Stimulated activated CD8-positive, alpha-beta memory T cell treated with anti-CD3 and anti-CD28 coated beads, Interleukin-15, amount 100 ng/mL, for 1 hour (primary cell): ENCODE results near the gene TTC7B.
"Not testable (repeated sequence)": the region's sequence is repeated elsewhere in the genome, so short reads cannot be mapped to it uniquely, and the experiment has no call there.

Experiments used
- DNase-seq: peaks from one replicate; pipeline ENCODE4 v3.0.0-alpha.2; 2020; ENCODE audit warnings: low read depth

Gene TTC7B

DNA sequence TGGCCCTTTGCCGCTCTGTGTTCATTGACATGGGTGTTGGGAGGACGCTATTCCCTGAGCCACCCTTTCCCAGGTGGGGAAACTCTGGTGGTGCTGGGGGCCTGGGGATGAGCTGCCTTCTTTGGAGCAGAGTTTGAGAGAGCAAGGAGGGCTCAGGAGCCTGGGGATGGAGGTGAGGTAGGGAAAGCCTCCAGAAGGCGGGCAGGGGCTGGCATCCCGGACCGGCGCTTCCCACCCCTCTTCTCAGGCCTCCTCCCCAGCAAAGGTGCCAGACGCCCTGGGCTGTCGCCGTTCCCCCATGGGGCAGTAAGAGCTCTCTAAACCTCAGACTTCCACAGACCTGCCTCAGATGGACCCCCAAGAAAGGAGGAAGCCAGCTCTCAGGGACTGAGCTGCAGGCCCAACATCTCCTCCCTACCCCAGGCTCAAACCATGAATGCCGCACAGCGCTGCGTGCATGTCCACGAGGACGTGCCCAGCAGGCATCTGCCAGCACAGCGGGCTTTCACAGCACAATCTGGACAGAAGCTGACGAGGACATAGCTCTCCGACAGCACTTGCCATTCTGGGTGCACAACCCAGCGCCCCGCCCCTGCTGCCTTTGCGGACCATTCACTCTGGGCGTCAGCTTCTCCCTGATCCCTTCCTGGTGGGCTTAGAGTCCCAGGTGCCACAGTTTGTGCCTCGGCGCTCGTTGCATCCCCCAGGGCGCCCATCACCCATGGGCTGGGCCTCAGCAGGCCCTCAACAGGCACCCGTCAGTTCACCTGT, 14.9 kb upstream of the TTC7B start:
- DNase-seq: no peak

DNA sequence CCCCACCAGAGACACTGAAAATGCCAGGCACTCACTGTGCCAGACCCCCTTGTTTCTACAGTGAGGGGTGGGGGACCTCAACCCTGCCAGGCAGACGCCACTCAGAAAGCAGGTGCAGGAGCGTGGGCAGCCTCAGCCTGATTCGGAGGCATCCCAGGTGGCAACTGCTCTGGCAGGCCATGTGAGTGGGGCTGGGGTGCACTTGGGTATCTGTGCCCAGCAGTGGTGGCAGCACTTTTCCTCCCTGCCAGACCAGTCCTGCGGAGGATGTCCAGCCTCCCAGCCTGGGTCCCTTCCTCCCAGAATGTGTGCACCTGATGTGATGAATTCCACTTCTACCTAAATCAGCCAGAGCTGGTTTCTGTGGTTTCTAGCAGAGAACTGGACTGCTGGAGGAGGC, 13.4 kb upstream of the TTC7B start:
- no peak for DNase-seq

DNA sequence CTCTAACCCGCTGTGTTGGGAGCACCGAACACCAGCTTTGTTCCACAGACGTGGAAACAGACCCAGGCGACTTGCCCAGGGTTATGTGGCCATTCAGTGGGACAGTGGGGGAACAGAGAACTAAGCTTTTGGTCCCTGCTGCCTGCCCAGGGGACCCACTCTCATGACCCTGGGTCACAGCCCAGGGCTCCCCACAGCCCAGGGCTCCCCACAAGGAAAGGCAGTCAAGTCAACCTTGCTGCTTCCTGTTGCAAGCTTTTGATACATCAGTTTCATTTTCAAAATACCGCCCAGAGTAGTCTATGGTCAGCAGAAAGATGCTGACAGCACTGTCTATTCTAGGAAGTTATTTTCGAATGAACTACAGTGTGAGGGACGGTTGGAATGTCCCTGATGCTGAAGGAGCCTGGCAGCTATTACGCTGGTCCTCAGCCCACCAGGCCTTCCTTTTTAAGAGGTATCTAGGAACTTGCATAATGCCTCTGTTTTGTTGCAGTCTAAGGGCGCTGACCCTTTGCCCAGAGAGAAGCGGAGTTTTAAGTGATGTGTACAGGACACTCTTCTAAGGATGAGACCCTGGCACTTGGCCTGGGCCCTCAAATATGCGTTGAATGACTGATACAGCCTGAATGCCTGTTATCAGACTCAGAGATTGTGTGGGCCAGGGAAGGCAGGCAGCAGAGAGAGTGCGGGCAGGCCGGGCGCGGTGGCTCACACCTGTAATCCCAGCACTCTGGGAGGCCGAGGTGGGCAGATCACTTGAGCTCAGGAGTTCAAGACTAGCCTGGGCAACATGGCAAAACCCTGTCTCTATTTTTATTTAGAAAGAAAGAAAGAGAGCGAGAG, 12.6 kb upstream of the TTC7B start:
- no peak for DNase-seq

DNA sequence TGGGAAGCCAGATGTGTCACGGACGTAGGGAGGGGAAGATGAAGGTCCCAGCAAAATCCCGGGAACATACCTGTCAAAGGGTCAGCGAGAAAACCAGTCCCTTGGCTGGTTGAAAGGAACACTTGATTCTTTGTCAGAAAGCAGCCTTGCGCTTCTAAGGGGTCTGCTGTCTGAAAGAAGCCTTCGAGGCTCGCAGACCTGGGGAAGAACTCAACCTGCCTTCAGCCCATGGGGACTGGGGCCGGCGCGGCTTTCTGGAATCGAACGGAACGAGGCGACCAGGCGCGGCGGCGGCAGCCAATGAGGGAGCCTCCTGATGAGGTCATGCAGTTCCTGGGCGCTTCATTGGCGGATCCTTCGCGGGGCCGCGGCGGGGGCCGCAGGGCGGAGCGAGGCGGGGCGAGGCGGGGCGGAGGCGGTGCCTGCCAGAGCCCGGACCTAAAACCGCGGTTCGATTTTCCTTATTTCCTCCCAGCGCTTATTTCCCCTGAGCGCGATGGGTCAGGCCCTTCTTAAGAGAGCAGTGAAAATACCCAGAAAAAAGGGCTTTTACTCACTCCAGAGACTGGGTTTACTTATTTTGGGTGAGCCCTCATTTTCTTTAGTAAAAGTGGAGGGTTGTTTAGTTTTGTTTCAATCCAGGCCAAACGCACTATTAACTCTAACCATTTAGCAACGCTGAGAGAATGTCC, 11.8 kb upstream of the TTC7B start:
- DNase-seq: peak; percentile 82

DNA sequence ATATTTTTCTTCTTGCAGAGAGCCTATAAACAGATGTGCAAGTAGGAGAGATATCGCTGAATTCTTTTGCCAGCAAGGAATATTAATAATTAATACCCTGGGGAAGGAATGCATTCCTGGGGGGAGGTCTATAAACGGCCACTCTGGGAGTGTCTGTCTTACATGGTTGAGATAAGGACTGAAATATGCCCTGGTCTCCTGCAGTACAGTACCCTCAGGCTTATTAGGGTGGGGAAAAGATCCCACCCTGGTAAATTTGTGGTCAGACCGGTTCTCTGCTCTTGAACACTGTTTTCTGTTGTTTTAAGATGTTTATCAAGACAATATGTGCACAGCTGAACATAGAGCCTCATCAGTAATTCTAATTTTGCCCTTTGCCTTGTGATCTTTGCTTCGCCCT, 7.3 kb upstream of the TTC7B start:
- not testable (repeated sequence) for DNase-seq

DNA sequence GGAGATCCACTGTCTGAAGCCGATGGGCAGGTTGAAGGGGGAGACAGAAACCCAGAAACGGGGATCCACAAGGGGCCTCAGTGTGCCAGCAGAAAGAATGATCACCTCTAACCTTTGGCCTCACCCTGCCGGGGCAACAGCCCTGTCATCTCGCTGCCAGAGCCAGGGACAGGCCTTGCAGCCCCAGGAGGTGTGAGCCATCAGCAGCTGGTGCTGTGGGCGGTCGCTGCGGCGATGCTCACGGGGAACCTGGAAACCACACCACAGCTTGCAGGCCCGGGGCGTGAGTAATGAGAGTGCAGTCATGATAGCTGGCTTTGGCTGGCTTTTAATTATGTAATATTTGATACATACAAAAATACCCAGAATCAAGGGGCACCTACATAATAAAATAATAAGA, 4.7 kb upstream of the TTC7B start:
- peak; percentile 33 for DNase-seq

DNA sequence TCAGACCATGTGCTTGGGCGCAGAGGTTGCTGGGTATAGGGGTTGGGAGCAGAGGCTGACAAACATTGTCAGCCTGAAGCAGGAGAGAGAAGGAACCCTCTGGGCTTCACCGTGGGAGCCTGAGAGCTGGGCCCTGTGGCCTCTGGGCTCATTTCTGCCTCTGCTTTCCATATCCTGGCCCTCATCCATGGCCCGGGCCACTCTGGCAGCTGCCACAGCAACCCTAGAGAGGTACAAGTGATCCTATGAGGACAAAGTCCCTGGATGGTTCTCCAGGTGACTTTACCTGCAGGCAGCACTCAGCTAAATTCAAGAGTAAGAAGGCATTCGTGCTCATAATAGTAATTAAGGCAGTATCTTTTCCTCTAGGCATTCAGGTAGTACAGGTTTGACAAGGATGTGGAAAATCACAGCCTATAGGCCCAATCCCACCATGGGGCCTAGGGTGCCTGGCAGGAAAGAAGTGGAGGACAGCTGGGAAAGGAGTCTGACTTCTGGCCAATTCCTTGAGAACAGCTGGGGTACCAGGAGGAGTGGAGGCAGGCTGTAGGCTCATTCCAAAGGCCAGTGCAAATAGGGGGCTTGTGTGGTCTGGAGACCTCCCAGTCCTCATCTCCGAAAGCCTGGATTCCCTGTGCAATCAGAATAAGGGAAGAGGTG, 3.6 kb upstream of the TTC7B start:
- DNase-seq: no peak

DNA sequence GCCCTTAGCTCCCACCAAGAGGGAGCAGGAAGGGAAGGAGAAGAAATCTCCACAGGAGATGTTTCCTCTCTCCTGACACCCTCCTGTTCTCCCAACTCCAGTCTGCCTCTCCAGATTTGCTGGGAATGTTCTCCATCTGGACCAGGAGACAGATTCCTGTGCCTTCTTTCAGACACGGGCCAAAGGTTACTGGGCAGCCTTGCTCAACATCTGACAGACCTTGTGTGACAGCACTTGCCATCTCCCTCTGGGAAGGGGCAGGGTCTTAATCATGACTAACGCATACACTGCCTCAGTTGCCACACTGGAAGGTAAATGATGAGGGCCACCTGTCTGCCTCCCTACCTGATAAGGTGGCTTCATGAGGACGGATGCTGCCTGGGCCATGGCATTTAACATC, 2.5 kb upstream of the TTC7B start:
- no peak for DNase-seq

DNA sequence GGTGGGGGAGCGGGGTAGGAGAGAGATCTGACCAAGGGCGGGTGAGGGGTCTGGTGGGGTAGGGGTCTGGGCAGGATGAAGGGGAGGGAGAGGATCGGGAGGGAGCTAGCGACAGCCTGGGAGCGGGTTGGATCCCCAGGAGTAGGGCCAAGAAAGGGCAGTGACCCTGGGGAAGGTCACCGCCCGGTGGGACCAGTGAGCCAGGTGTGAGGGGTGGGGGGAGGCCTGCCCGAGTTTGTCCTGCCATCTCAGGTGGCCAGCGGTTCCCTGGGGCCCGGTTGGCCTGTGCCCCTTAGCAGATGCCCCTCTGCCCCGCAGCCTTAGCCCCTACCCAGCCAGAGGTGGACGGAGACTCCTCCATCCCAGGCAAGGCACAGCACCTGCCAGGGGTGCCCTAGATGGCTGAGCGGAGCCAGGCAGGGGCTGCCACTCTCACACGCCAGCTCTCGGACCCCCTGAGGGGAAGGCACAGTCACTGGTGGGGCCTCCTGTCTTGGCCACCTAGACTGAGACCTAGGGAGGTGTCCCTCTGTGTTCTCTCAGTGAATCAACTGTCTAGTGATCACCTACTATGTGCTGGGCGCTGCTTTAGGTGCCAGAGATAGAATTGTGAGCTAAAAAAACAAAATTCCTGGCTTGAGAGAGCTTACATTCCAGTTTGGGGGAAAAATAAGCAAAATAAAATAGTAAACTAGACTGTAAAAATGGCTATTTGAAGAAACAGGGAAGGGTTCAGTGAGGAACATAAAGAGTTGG, 629 bp upstream of the TTC7B start:
- DNase-seq: no peak

DNA sequence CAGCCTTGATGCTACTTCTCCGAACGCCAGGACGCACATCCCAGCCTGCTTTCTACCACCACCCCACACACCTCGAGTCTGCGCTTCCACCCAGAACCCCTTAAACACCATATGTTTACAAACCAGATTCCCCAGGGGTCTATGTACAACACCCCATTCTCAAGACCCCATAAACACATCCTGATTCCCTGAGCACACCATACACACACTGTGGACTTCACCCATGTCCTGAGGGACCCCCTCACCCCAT, 733 bp downstream of the TTC7B start:
- no peak for DNase-seq

DNA sequence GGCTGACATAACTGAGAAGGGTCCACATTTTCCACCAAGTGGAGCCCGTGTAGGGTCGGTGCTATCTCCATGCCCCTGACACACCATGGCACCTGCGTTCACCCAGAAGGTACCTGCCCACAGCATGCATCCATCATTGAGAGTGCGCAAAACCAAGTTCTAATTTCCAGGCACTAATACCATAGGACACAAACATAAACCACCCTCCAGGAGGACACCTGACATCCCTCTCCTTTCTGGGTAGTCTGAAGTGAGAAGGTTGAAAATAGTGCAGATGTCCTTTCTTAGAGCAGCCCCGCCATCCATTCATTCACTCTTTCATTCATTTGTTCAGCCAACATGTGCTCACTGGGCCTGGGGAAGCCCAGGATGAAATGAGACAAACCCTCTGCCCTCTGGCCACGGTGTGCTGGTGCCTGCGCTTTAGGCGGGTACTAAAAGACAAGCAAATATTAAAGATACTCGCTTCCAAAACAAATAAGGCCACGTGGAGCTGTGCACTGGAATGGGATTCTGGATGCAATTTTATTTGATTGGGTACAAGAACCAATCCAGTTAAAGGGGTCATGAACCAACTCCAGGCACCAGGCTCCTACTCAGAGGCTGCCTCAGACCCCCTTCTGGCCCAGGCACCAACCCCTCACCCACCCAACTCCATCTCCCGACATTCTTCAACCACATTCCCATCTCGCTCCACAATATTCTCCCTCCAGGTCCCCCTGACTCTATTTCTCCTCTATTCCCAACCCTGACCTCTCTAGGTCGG, 1.2 kb downstream of the TTC7B start:
- no peak for DNase-seq

DNA sequence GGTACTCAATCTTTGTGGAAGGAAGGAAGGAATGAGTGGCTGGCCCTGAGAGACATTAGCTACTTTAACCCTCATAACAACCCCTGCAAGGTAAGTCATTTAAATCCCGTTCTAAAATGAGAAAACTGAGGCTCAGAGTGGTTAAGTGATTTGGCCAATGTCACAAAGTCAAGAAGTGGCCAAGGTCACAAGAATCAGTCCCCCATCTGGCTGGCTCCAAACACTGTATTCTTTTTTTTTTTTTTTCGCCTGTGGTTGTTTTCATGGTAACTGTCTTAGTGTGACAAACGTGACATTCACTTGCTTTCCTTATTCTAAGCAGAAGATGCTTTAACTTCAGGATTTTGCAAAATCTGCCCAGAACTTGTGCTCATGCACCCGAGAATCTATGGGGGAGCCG, 2.8 kb downstream of the TTC7B start:
- DNase-seq: no peak

DNA sequence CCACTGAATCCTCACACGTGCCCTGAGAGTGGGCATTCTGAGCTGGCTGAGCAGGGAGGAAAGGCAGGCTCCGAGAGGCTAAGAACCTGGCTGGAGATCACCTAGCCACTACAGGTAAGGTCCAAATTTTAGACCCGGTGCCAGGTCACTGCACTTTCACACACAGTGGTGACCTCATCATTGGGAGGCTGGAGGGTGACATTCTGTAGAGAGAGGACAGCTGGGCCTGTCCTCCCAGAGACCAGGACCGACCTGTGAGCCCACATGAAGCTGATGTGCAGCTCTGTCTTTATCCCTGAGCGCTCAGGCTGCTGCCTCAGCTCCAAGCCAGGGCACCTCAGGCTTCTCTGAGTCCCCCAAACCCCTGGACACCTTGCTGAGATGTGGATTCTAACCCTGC, 4.1 kb downstream of the TTC7B start:
- no peak for DNase-seq

DNA sequence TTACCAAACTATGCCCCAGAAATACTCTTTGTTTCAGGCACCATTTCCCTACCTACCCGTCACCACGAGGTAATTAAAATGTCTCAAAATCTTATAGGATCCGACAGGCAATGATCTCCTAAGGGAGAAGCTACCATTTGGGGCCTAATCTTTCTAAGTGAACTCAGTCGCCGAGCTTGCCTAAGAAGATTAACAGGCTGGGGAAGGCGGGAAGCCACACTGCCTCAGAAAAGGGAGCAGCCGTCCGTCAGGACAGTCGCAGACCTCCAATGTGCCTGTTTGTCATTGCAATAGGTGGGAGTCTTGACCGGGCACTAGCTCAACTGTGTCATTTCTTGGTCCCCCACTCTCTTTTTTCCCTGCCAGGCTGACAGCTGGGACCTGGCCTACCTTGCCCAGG, 4.6 kb downstream of the TTC7B start:
- no peak for DNase-seq

DNA sequence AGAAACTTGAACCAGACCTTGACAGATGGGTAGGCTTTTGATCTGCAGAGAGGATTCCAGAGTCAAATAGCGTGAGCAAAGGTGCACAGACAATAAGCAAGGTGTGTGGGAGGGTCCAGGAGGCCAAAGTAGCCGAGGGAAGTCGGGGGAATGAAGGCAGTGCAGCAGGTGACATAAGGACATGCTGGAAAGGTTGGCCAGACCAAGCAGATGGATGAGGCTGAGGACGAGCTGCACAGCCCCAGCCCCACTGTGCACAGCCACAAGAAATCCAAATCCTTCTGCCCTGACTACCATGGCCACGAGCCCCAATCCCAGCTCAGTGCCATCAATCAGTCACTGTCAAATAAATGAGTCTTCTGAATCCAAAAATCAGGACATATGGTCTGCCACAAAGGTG, 5.4 kb downstream of the TTC7B start:
- no peak for DNase-seq

DNA sequence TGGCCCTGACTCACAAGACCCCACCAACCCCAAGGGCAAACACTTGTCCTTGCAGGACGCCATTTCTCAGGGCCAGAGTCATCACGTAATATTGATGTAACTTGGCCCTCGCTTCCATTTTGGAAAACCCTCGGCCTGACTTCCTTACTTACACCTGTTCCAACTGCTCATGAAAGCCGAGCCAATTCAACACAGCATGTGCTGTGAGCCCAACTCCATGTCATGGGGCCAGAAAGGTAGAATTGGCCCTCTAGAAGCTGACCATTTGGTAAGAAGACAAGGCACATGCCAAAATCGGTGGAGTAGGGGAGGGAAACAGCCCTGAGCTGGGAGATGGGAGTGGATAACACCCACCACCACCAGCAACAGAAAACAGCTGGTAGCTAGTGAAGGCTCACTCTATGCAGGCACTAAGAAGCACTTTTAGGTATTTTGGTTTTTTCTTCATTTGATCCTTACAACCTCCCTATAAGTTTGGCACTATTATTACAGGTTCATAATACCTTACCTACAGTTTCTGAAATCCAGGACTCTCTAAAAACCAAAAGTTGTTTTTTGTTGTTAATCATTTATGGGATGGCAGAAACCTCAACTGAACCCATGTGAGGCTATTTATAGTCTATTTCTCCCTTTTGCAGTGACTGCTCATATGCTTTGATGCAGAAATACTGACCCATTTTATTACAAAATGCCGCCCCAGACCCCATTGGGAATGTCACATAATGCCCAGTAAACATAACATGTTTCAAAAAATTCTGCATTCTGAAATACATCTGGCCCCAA, 6.5 kb downstream of the TTC7B start:
- no peak for DNase-seq

DNA sequence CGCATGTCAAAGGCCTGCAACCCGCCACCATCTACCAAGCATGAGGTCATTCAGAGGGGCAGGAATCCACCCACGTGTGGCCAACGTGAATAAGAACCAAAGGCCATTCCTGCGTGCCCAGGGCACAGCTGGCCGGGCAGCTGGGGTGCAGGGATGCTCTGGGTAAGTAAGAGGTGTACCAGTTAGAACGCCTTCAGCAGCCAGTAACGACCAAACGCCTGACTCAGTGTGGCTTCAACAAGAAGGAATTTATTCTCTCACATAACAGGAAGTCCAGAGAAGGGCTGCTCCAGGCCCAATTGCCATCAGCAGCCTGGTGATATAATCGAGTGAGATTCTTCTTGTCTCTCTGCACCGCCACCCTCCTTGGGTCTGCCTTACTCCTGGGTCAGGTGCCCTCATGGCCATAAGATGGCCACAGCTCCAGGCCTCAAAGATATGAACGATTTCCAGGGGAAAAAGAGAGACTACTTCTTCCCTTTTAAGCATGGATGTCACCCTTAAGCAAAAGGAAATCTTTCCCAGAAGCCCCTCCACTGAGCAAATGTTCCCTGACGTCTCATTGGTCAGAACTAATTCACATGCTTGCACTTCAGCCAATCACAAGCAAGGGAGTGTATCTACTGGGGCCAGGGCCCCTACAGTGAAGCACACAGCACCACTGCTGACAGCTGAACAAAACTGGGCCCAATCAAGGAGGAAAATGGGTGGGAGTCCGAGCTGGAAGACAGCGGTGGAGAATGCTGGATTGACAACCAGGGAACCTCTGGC, 7.3 kb downstream of the TTC7B start:
- no peak for DNase-seq

DNA sequence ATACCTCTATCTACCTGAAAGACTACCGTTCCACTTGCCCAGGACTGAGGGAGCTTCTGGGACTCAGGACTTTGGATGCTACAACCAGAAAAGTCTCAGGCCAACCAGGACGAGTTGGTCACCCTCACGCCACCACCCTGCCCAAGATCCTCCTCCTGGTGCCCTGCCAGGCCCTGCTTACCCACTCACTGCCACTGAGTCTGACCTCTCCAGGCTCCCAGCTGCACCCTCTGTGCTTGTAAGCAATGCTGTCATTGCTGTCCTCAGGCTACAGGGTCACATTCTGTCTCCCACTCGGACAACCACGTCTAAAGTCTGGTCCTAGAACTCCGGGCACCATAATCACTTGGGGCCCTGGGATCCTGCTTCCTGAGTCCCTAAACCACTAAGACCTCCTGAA, 9.2 kb downstream of the TTC7B start:
- DNase-seq: no peak

DNA sequence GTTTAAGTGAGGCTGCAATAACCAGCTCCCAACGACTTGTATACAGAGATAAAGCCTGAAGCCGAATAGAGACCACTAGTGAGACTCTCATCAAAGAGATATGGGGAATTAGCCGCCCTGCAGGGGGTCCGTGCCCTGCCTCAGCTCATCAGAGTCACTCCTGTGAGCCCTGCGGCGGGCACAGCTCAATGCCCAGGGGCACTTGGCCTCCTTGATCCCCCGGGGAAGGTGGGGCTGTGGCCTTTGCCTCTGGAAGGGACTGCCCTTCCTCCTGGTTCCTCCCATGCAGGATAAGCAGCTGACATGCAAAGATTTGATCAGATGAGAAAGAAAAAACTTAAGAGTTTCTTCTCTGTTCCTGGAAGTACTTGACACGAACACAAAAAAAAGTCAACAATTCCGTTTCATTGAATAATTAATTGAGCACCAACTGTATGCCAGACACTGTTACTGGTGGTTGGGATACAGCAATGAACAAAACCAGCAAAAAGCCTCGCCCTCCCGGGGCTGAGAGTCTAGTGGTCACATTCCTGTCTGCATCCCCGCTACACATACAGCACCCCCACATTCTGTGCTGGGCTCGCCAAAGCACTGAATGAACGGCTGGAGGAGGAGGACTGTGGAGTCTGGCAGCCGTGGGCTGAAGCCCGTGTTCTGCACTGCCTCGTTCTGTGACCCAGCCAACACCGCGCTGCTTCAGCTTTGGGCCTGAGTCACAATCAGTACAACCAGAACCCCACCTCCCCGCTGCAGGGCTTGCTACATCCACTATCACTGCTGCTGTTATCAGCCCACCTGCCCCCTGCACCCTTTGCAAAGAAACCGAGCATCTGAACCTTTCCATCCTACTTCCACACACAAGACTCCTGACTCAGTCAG, 10.3 kb downstream of the TTC7B start:
- no peak for DNase-seq
